HG03135 (cell line): Measurements from ENCODE around the gene IL22.

Source experiments
- ATAC-seq: cut with Tn5 transposase; IDR thresholded peaks from one replicate; pipeline ENCODE4 v1.9.1; 2021; ENCODE audit warnings: mild to moderate bottlenecking, moderate library complexity; ENCODE audit not compliant: unreplicated experiment

The IL22 gene, protein sequence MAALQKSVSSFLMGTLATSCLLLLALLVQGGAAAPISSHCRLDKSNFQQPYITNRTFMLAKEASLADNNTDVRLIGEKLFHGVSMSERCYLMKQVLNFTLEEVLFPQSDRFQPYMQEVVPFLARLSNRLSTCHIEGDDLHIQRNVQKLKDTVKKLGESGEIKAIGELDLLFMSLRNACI

DNA sequence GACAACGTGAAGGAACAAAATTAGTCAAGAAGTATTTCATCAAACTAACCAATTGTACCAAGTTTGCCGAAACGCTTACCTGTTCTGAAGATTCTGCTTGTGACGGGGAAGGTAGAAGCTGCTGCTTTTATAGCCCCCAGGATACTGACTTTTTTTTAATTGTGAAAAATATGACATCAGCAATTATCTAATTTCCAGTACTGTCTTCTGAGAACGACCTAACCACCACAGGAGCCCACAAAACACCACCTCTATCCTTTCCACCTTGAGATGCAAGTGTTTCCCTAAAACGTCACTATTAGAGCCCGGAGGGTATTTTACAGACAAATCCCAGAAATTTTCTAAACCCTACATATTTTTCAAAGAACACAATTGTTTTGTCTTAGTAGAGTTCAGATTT is at the start of gene IL22:
Gene IL22, minus strand, starts transcription at position 101 of the 400 bp plus-strand sequence. CDS start 156 bp downstream, outside the sequence.
- ATAC-seq = no peak

DNA sequence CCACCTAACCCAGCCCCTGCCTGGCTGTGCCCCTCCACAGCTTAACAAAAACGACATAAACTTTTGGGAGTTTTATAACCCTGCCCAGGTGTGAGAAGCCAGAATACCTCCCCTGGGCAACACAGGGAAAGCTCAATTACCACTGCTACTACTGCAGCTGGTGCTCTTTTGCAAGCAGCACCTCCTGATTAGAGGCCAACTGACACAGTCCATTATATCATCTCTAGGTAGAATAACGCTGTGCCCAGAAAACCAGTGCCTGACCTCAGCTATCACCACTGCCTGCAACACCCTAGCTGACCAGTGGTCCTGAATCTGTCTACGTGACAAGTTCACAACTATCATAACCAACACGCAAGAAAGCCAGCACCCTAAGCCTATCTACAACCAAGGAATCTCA is 44.5 kb upstream of the IL22 start:
- ATAC-seq = no peak

DNA sequence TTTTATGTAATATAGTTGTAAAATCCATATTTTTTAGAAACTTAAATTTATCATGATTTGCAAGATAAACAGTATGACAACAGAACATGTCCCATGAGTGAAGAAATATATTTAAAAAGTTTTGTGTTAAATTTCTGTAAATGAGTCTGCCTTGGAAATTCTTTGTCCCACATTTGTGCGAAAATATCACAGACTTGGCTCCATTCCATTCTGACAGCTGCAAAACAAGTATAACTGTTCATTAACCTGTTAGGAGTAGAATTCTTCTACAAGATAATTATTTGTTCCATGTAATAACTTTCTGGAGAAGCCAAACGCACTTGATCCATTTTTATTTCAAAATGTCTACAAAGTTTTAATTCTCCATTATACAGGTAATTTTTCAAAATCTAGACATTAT is 40.8 kb upstream of the IL22 start:
- ATAC-seq = no peak

DNA sequence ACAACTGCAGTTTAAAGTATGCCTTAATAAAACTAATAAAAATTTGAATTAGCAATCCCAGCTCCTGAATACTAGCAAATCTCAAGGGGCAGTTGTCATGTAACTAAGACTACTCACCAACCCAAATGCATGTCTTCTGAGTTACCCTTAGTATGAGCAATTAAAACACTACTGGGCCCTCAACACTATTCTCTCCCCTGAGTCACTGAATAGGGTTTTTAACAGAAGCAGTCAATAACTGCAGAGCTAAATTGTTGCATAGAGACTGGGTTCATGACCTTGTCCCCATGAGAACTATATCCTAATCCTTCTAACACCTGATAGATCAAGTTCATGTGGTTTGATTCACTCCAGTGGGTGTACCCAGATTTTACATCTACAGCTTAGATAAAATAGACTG is 39.9 kb upstream of the IL22 start:
- no peak for ATAC-seq

DNA sequence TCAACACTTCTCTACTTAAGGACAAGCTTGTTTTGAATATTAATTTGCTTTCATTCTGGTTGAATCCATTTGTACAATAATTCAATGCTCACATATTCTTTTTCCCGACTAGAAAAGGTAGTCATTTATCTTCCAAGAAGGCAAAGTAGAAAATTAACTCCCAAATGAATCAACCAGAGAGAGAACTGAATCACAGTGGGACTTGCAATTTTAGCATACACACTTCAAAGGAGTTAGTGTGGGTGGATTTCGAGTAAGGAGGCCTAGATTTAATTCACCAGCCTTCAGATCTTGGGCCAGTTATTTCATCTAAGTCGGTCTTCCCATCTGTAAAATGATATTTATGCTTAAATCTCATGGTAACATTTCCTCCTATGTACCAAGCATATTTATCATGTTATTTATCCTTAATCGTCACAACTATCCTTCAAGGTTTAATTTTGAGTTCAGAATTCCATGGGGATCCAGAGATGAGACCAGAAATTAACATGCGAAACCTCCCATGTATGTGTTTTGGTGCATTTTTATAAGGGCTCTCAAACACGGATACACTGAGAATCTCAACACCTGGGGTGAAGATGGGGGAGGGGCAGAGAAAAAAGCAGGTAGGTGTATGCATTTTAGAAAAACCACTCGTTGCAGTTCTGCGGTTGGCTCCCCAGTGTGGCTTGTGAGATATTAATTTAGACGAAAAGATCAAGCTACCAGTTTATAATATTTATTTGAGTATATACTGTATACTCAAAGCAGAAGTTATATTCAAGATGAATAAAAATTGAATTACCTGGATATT is 38.9 kb upstream of the IL22 start:
- no peak for ATAC-seq

DNA sequence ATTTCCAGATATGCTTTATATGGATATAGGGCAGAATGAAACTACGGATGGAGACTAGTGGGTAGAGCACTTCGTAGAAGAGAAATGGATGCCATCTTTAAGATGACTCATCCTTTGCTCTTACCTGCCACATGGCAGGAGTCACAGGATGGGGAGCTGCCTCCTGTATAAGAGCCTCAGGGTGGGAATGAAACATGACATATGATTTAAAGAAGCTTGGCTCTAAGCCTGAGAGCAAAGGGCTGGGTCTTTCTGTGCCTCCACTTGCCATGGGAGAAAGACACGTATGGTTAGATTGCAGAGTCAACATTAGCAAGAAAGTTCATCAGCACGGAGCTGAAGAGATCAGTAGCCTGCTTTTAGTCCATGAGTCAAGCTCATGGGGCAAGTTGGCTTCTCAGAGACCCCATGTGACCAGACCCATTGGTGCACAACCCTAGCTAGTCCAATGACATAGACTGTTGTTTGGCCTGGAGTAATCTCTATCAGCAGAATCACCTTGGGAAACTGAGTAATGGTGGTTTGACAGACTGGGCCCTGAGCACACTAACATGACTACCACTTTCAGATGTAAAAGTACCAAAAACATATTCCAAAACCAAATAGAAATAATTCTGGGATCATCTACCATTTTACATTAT is 38.1 kb upstream of the IL22 start:
- ATAC-seq = no peak

DNA sequence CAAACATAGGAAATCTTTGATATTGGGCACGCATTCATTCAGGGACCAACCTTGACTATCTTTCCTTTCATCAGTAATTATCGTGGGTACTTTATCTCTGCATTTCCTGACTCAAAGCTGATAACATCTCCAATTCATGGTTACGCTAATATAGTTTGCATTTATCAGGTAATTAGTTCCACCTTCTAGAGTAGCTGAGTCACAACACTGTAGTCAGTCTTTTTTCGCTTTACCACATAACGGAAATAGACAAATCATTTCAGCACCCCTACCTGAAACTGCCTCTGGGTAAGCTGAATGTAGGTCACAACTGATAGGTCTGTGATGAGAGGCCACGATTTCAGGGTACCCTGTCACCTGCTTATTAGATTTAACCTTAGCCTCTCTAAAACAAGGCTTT is 36.7 kb upstream of the IL22 start:
- peak; percentile 97 for ATAC-seq

DNA sequence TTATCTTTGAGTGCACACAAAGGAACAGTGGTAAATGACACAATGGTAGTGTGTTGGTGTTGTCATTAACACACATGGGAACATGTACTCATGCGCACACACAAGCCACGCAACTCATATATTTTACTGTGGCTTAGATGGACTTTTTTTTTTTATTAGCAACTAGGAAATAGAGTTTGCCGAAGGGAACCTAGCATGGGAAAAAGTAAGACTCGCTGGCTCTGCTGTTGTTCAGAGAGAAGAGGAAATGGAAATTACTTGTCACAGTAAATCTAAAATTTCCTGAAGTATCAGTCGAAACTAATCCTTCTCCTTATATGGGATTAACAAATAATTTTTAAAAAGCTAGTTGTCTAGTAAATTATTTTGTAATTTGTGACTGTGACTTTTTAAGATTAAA is 33.7 kb upstream of the IL22 start:
- ATAC-seq = no peak

DNA sequence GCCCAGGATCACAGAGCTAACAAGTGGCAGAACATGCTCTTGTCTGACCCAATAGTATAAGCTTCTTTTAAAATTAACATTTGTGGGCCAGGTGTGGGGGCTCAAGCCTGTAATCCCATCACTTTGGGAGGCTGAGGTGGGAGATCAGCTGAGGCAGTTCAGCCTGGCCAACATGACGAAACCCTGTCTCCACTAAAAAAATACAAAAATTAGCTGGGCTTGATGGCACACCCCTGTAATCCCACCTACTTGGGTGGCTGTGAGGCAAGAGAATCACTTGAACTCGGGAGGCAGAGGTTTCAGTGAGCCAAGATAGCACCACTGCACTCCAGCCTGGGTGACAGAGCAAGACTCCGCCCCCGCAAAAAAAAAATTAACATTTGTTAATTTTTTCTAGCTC is 33.0 kb upstream of the IL22 start:
- ATAC-seq = no peak

DNA sequence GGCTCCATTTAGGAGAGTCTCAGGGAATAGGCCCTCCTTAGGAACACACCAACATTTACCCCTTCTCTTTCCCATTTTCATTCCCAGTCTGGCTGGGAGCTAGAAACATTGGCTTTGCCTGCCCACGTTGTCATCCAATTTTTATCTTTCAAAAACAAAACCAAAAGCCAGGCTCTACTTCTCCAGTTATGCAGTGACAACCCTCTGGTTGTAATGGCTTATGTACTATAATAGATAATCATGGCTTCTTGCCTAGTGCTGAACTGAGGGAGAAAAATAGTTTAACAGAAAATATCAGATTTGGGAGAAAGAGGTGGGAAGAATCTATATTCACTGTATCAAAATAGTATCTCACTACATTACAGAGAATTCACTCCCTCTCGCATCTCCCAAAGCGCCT is 32.1 kb upstream of the IL22 start:
- ATAC-seq = no peak

DNA sequence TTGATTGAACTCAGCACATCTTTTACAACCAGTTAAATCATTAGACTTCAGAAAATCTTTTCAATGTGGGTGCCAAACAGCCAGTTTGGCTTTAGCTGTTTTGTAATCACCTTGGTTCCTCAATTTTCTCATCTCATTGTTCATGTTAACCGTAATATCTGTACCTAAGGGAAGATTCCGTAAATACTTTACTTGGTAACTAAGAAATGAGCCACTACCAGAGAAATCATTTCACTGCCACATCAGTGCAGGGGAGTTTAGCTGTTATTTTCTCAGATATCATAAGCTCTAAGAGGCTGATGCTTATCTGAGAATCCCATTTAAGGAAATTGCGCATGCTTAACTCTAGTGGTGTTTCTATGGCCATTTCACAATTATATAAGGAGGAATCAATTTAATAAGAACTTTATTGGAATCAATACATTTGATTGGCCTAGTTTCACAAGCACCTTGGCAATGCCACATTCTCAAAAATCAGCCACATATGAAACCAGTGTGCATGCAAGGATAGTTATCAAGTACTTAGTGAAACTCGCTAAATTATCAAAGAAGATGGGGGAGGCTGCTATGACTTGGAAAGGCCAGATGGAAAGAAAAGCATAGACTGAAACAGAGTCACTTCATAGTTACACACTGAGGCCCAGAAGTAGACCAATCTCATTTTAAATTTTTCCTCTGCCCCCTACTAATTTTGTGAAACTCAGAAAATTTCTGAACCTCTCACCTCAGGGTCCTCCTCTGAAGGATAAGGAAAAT is 28.1 kb upstream of the IL22 start:
- ATAC-seq = no peak

DNA sequence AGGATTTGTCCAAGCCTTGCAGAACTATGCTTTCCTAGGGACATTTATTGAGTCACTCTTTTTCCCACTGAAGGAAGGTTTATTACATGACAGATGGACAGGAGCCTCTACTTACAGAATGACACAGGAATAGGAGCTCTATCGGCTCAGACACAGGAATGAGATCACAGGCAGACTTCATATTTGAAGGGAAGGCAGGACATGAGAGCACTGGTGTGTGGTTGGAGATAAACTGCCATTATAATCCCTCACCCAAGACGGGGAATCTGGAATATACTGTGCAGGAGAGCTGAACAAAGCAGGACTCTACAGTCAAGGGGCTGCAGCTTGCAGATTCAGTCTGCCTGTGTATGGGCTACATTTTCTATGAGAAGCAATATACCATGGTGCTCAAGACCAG is 26.8 kb upstream of the IL22 start:
- no peak for ATAC-seq

DNA sequence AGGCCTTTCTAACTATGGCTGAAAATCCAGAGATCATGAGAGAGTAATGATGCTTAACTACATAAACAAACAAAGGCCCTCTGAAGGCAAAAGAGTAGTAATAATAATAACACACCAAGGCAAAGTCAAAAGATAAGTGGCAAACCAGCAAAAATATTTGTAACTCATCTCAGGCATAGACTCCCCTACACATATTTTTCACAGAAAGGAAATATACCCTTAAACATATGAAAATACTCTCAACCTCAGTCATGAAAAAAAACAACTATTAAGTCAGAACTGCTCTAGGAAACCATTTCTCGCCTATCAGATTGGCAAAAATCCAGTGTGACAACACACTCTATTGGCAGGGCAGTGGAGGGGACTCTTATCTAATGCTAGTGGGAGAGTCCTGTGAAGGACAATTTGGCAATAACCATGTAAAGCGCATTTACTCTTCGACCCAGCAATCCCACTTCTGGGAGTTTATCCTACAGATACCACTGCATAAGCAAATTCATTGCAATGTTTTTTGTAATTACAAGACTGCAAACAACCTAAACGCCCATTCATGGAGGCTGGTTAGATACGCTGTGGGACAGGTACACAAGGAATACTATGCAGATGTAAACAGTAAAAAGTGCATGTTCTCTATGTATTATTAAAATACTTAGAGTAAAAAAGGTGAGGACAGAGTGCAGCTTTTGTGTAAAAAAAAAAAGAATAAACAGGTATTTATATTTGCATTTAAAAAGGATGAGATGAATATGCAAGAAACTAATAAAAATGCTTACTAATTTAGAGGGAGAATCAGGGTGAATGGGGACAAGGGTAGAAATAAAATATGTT is 26.0 kb upstream of the IL22 start:
- no peak for ATAC-seq

DNA sequence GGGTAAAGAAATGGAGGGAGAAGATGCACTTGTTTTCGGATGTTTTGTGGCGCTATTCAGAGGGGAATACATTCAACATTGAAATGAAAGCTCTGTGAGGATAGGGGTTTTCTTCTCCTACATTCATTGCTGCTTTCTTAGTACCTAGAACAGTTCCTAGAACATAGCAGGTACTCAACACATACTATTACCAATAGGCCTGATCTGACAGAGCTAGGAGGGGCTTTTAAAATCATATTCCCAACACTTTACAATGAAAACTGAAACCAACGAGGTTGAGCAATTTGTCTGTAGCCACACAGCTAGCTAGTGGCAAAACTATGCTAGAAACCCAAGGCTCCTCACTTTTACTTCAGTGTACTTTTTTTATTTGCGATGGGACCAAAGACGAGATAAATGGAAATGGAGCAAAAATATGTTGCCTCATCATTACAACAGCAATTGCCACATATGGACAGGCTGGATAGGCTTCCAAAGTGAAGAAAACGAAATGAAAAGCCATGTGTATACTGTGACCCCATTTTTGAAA is 23.1 kb upstream of the IL22 start:
- ATAC-seq = no peak

DNA sequence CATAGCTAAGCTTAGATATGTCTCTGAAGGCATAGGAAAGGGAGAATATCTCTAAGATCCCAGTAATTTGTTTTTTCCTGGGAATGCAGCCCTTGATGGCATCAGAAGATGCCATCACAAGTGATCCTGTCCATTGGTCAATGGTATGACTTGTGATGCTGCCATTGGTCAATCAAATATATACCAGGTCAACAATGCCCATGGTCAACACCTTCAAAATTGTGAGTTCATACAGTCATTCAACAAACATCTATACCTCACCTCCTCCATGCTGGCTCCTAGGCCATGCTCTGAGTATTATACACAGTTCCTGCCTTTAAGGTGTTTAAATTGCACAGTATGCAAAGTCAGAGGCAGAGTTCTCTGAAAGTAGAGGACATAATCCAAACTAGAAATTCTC is 19.3 kb upstream of the IL22 start:
- no peak for ATAC-seq

DNA sequence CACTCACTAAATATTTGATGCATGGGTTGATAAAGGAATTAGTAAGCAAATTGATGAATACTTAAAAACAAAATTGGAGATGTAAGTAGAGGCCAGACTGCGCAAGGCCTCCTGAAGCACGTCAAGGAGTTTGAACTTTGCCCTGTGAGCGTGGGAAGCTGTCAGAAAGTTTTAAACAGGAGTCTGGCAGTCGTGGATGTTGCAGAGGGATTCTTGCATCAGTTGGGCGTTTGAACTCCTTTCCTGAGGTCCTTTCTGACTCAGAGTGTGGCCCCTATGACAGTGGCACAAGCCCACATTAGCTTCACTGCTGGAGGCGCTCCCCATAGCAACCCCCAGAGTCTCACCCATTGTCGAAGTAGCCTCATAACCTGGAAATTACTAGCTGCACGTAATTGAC is 17.9 kb upstream of the IL22 start:
- ATAC-seq = no peak

DNA sequence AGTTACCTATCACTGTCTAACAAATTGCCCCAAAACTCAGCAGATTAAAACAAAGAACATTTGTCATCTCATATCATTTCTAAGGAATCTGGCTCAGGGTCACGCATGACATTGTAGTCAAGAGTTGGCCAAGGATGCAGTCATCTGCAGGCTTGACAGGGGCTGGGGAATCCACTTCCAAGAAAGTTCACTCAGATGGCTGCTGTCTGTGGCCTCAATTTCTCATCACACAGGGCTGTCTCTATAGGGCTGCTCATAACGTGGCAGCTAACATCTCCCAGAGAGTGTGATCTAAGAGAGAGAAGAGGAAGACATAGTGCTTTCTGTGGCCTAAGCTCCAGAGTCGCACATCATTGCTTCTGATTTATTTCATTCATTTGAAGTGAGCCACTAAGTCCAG is 17.0 kb upstream of the IL22 start:
- no peak for ATAC-seq

DNA sequence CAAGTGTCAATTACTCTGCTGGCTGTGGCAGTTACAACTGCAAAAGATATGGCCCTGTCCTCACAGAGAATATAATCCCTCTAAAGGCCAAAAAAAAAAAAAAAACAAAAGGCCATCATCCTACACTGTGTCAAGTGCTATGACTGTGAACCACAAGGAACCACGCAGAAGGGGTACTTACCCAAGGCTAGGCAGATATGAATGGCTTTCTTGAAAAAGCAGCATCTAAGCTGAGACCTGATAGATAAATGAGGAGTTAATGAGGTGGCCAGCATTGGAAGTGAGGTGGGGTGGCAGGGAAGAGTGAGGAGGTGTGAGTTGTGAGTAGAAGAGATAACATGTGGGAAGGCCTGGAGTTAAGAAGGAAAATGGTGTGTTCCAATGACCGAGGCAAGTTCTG is 16.4 kb upstream of the IL22 start:
- ATAC-seq = no peak

DNA sequence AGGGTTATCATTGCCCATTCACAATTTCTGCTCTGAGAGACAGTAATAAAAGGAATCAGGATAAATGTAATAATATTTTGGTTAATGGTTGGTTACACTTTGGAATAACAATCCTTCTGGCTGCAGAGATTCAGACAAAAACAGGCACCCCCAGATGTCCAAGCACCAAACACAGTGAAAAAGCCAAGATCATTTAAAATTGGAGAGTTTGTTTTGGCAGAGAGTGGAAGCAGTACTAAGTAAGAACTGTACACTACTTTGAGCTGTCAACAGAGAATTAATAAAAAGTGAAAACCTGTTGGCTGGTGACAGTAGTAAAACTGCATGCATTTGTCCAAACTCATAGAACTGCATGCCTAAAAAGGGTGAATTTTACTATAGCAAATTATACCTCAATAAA is 15.6 kb upstream of the IL22 start:
- no peak for ATAC-seq

DNA sequence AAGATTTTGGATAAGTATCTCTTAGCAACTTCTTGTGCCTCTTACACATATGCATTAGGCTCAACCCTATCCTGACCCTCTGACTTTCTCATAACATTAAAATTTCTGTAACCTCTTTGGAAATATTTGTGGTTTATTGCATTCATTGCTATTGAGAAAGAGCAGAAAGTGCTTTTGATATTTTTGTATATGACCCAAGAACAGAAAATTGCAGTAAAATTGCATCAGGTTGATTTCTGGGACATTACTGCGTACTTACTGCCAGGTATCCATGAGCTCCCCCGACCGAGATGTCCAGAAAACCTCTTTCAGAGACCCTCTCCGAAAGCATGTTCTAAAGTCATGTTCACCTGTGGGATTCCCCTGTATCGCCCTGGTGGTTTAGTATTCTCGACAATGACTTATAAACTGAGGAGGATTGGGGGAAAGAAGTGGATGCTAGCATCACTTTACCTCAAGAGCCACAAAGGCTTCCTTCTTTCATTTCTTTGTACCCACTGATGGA is 14.5 kb upstream of the IL22 start:
- ATAC-seq = no peak
